ENCODE results near the gene MS4A15.

The MS4A15 gene

DNA sequence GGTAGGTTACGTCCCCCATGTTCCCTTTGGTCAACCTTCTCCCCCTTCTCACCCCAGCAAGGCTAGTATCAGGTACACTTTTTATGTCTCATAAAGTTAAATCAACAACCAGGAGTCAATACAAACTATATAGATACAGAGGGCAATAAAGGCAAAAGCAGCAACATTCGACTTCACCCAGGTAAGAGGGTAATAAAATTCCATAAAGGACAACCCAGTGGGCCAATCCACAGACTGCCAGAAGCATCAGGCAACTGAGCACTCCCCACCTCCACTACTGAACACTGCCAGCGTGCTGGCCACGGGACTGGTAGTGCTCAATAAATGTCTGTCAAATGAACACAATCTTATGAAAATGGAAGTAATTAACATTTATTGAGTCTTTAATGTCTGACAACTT is 37.3 kb upstream of the MS4A15 start:
- ChIA-PET POLR2A (no interaction called here), CTCF (no interaction called here)
- no peak for DNase-seq (ENCODE audit: extremely low spot score)
- TF ChIP-seq CTBP1 (IDR thresholded peaks at IDR 0.05; ENCODE audit: borderline replicate concordance) = no peak
- no peak for TF ChIP-seq TARDBP (IDR thresholded peaks at IDR 0.05)
- TF ChIP-seq ZNF384 (IDR thresholded peaks at IDR 0.05) = no peak
- no peak for TF ChIP-seq SP1 (IDR thresholded peaks at IDR 0.05)
- no peak for TF ChIP-seq L3MBTL2 (conservative IDR thresholded peaks at IDR 0.05)
- TF ChIP-seq FOXK2 (IDR thresholded peaks at IDR 0.05) = no peak
- TF ChIP-seq ARNT (IDR thresholded peaks at IDR 0.05) = no peak
- no peak for TF ChIP-seq FOXM1 (IDR thresholded peaks at IDR 0.05; ENCODE audit: borderline replicate concordance)
- no peak for TF ChIP-seq ELF4 (IDR thresholded peaks at IDR 0.05)
- TF ChIP-seq NFRKB (IDR thresholded peaks at IDR 0.05) = no peak
- TF ChIP-seq BHLHE40 (IDR thresholded peaks at IDR 0.05; ENCODE audit: borderline replicate concordance) = no peak
- TF ChIP-seq HDGF (IDR thresholded peaks at IDR 0.05; ENCODE audit: borderline replicate concordance) = no peak
- no peak for TF ChIP-seq SUZ12 (IDR thresholded peaks at IDR 0.05)
- no peak for TF ChIP-seq LEF1 (IDR thresholded peaks at IDR 0.05; ENCODE audit: borderline replicate concordance)

DNA sequence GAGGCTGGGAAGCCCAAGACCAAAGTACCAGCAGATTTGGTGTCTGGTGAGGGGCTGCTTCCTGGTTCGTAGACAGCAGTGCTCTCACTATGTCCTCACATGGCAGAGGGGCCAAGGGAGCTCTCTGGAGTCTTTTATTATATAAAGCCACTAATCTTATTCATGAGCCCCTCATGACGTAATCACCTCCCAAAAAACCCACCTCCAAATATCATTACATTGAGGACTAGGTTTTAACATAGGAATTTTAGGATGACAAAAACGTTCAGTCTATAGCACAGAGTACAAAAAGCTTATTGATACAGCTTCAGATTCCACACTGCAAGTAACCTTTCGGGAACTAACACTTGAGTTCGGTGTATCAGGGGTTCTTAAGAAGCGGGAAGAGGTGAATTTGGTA is 36.2 kb upstream of the MS4A15 start:
- no peak for TF ChIP-seq NFRKB (IDR thresholded peaks at IDR 0.05)
- TF ChIP-seq ARNT (IDR thresholded peaks at IDR 0.05) = no peak
- TF ChIP-seq ZNF384 (IDR thresholded peaks at IDR 0.05) = no peak
- no peak for TF ChIP-seq BHLHE40 (IDR thresholded peaks at IDR 0.05; ENCODE audit: borderline replicate concordance)
- TF ChIP-seq, protein P1, sequence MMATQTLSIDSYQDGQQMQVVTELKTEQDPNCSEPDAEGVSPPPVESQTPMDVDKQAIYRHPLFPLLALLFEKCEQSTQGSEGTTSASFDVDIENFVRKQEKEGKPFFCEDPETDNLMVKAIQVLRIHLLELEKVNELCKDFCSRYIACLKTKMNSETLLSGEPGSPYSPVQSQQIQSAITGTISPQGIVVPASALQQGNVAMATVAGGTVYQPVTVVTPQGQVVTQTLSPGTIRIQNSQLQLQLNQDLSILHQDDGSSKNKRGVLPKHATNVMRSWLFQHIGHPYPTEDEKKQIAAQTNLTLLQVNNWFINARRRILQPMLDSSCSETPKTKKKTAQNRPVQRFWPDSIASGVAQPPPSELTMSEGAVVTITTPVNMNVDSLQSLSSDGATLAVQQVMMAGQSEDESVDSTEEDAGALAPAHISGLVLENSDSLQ (IDR thresholded peaks at IDR 0.05) = no peak
- TF ChIP-seq LEF1 (IDR thresholded peaks at IDR 0.05; ENCODE audit: borderline replicate concordance) = no peak
- TF ChIP-seq FOXA1 (IDR thresholded peaks at IDR 0.05) = no peak
- no peak for TF ChIP-seq ELF4 (IDR thresholded peaks at IDR 0.05)
- no peak for TF ChIP-seq TARDBP (IDR thresholded peaks at IDR 0.05)
- TF ChIP-seq FOXK2 (IDR thresholded peaks at IDR 0.05) = no peak
- no peak for TF ChIP-seq SP1 (IDR thresholded peaks at IDR 0.05)
- no peak for TF ChIP-seq L3MBTL2 (conservative IDR thresholded peaks at IDR 0.05)
- TF ChIP-seq SUZ12 (IDR thresholded peaks at IDR 0.05) = no peak
- TF ChIP-seq FOXM1 (IDR thresholded peaks at IDR 0.05; ENCODE audit: borderline replicate concordance) = no peak
- TF ChIP-seq CTBP1 (IDR thresholded peaks at IDR 0.05; ENCODE audit: borderline replicate concordance) = no peak
- TF ChIP-seq HDGF (IDR thresholded peaks at IDR 0.05; ENCODE audit: borderline replicate concordance) = no peak
- no peak for DNase-seq (ENCODE audit: extremely low spot score)
- ChIA-PET POLR2A (no interaction called here), CTCF (no interaction called here)

DNA sequence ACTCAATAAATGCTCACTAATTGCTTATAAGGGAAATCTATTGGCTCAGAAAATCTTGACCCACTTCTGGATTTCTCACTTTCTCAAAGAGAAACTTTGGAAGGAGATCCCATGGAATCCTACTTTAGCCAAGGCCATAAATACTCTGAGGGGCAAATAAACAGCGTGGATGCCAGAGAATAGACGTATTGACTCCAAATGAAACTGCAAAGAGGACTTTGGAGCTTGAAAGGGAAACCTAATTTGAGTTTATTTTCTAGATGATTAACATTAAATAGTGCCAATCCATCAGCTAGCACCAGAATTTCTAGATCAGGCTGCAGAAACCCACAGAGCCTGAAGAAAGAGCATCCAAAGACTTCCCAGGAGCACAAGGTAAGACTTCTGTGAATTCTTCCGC is 32.2 kb upstream of the MS4A15 start, which contains the start of gene MS4A18:
Gene MS4A18, plus strand, starts transcription at position 301 of the 400 bp plus-strand sequence.
- ChIA-PET CTCF (no interaction called here), POLR2A (no interaction called here)
- DNase-seq (ENCODE audit: extremely low spot score) = no peak
- no peak for TF ChIP-seq LEF1 (IDR thresholded peaks at IDR 0.05; ENCODE audit: borderline replicate concordance)
- TF ChIP-seq SUZ12 (IDR thresholded peaks at IDR 0.05) = no peak
- no peak for TF ChIP-seq FOXA1 (IDR thresholded peaks at IDR 0.05)
- no peak for TF ChIP-seq FOXK2 (IDR thresholded peaks at IDR 0.05)
- TF ChIP-seq ARNT (IDR thresholded peaks at IDR 0.05) = no peak
- TF ChIP-seq, protein P1 (IDR thresholded peaks at IDR 0.05) = no peak
- TF ChIP-seq NFRKB (IDR thresholded peaks at IDR 0.05) = no peak
- TF ChIP-seq ZNF384 (IDR thresholded peaks at IDR 0.05) = no peak
- no peak for TF ChIP-seq FOXM1 (IDR thresholded peaks at IDR 0.05; ENCODE audit: borderline replicate concordance)

DNA sequence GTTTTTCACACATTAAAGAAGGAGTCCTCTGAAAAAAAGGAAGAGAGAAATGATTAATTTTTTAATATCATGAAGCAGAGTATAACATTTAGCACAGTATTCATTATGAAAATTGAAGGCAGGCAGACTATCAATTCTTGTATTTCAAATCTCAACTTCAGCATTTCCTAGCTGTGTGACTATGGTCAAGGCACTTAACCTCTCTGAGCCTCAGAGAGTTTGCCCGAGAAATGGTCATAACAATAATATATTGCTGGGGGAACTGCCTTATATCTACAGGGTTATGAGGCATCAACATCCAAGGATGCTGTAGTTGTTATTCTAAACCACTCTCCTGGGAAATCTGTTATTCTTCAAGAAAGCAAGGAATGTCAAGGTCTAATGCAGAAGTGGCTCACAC is 31.1 kb upstream of the MS4A15 start:
- no peak for TF ChIP-seq SUZ12 (IDR thresholded peaks at IDR 0.05)
- TF ChIP-seq ELF4 (IDR thresholded peaks at IDR 0.05) = no peak
- TF ChIP-seq L3MBTL2 (conservative IDR thresholded peaks at IDR 0.05) = no peak
- TF ChIP-seq NFRKB (IDR thresholded peaks at IDR 0.05) = no peak
- TF ChIP-seq FOXK2 (IDR thresholded peaks at IDR 0.05) = no peak
- TF ChIP-seq, protein P1 (IDR thresholded peaks at IDR 0.05) = no peak
- TF ChIP-seq TARDBP (IDR thresholded peaks at IDR 0.05) = no peak
- no peak for TF ChIP-seq LEF1 (IDR thresholded peaks at IDR 0.05; ENCODE audit: borderline replicate concordance)
- TF ChIP-seq BHLHE40 (IDR thresholded peaks at IDR 0.05; ENCODE audit: borderline replicate concordance) = no peak
- TF ChIP-seq FOXA1 (IDR thresholded peaks at IDR 0.05) = no peak
- no peak for TF ChIP-seq CTBP1 (IDR thresholded peaks at IDR 0.05; ENCODE audit: borderline replicate concordance)
- no peak for TF ChIP-seq HDGF (IDR thresholded peaks at IDR 0.05; ENCODE audit: borderline replicate concordance)
- TF ChIP-seq FOXM1 (IDR thresholded peaks at IDR 0.05; ENCODE audit: borderline replicate concordance) = no peak
- no peak for TF ChIP-seq ARNT (IDR thresholded peaks at IDR 0.05)
- no peak for TF ChIP-seq SP1 (IDR thresholded peaks at IDR 0.05)
- TF ChIP-seq ZNF384 (IDR thresholded peaks at IDR 0.05) = no peak
- CTCF ChIA-PET = no interaction called here
- no peak for DNase-seq (ENCODE audit: extremely low spot score)
- POLR2A ChIA-PET = no interaction called here

DNA sequence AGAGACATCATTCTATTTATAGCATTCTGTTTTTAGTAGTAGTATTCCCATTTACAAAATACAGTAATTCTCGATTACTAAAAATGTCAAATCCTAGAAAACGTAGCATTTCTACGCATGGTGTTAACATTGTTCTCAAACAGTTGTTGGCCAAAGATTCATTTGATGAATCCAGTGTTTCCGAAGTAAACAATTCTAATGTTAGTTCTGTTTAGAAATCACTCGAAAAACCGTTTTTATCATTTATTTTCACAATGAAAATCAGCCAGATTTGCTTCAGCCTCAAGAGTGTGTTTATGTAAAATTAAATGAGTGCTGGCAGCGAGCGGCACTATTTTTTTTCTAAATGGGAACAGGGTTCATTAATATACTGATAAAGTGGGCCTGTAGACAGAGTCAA is 25.1 kb upstream of the MS4A15 start:
- DNase-seq (ENCODE audit: extremely low spot score) = no peak
- no peak for TF ChIP-seq ZNF384 (IDR thresholded peaks at IDR 0.05)
- TF ChIP-seq SUZ12 (IDR thresholded peaks at IDR 0.05) = no peak
- TF ChIP-seq L3MBTL2 (conservative IDR thresholded peaks at IDR 0.05) = no peak
- TF ChIP-seq BHLHE40 (IDR thresholded peaks at IDR 0.05; ENCODE audit: borderline replicate concordance) = no peak
- TF ChIP-seq FOXA1 (IDR thresholded peaks at IDR 0.05) = no peak
- no peak for TF ChIP-seq NFRKB (IDR thresholded peaks at IDR 0.05)
- no peak for TF ChIP-seq LEF1 (IDR thresholded peaks at IDR 0.05; ENCODE audit: borderline replicate concordance)
- TF ChIP-seq SP1 (IDR thresholded peaks at IDR 0.05) = no peak
- no peak for TF ChIP-seq ELF4 (IDR thresholded peaks at IDR 0.05)
- TF ChIP-seq ARNT (IDR thresholded peaks at IDR 0.05) = no peak
- no peak for TF ChIP-seq FOXK2 (IDR thresholded peaks at IDR 0.05)
- no peak for TF ChIP-seq HDGF (IDR thresholded peaks at IDR 0.05; ENCODE audit: borderline replicate concordance)
- TF ChIP-seq, protein P1 (IDR thresholded peaks at IDR 0.05) = no peak
- no peak for TF ChIP-seq FOXM1 (IDR thresholded peaks at IDR 0.05; ENCODE audit: borderline replicate concordance)
- TF ChIP-seq TARDBP (IDR thresholded peaks at IDR 0.05) = no peak
- TF ChIP-seq CTBP1 (IDR thresholded peaks at IDR 0.05; ENCODE audit: borderline replicate concordance) = no peak
- POLR2A ChIA-PET = no interaction called here
- CTCF ChIA-PET = no interaction called here

Data from HEK293T (cell line).